GM23338 (cell line): ENCODE results near the gene IER2.

Experiments used
- CREB1 ChIP-seq: fragments of 250-450 bp; sonication (Bioruptor Pico); IDR thresholded peaks from 2 replicates; pipeline ENCODE4 v1.5.0; 2020; ENCODE audit warnings: low read depth, mild to moderate bottlenecking, moderate library complexity
- CTCF ChIP-seq, 2 experiments: fragments of 200-600 bp in 1 of 2; sonication (generic) in 1 of 2; conservative IDR thresholded peaks; 2 replicates each; pipeline versions ENCODE4 v1.5.1 to v1.6.1; 2016 to 2017; ENCODE audit warnings: antibody characterized with exemption in 2 of 2, low read depth in 2 of 2, mild to moderate bottlenecking in 2 of 2, moderate library complexity in 1 of 2
- EZH2 ChIP-seq: fragments of 200-600 bp; sonication (generic); IDR thresholded peaks from one replicate; pipeline ENCODE4 v1.8.0; 2017; ENCODE audit warnings: antibody characterized with exemption, mild to moderate bottlenecking, low read depth; ENCODE audit not compliant: unreplicated experiment
- EZH2phosphoT487 ChIP-seq: fragments of 200-600 bp; sonication (generic); IDR thresholded peaks from one replicate; pipeline ENCODE4 v1.8.1; 2018; ENCODE audit warnings: antibody characterized with exemption; ENCODE audit not compliant: unreplicated experiment
- POLR2AphosphoS5 ChIP-seq: IDR thresholded peaks from 2 replicates; pipeline ENCODE4 v1.6.1; 2016; ENCODE audit warnings: antibody characterized with exemption, low read depth
- TF ChIP-seq, protein P1 (sequence below): IDR thresholded peaks from one replicate; pipeline ENCODE4 v1.6.1; 2018; ENCODE audit warnings: antibody characterized with exemption; ENCODE audit not compliant: unreplicated experiment

GRCh38 chr19:13153569-13154240, 3.5 kb downstream of the IER2 start:
- TF ChIP-seq CTCF (conservative IDR thresholded peaks at IDR 0.05; ENCODE audit: low read depth in 2 of 2) = no peak; a peak in 1 of 4 replicates
- TF ChIP-seq EZH2 = no peak
- no peak for TF ChIP-seq POLR2AphosphoS5
- TF ChIP-seq, protein P1, sequence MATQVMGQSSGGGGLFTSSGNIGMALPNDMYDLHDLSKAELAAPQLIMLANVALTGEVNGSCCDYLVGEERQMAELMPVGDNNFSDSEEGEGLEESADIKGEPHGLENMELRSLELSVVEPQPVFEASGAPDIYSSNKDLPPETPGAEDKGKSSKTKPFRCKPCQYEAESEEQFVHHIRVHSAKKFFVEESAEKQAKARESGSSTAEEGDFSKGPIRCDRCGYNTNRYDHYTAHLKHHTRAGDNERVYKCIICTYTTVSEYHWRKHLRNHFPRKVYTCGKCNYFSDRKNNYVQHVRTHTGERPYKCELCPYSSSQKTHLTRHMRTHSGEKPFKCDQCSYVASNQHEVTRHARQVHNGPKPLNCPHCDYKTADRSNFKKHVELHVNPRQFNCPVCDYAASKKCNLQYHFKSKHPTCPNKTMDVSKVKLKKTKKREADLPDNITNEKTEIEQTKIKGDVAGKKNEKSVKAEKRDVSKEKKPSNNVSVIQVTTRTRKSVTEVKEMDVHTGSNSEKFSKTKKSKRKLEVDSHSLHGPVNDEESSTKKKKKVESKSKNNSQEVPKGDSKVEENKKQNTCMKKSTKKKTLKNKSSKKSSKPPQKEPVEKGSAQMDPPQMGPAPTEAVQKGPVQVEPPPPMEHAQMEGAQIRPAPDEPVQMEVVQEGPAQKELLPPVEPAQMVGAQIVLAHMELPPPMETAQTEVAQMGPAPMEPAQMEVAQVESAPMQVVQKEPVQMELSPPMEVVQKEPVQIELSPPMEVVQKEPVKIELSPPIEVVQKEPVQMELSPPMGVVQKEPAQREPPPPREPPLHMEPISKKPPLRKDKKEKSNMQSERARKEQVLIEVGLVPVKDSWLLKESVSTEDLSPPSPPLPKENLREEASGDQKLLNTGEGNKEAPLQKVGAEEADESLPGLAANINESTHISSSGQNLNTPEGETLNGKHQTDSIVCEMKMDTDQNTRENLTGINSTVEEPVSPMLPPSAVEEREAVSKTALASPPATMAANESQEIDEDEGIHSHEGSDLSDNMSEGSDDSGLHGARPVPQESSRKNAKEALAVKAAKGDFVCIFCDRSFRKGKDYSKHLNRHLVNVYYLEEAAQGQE = no peak
- peak; percentile 56; the same call in 1 of the 2 replicates for TF ChIP-seq CREB1 (CRISPR knock-in tag)
- no peak for TF ChIP-seq EZH2phosphoT487
